H1 (cell line): ENCODE measurements around the gene SCN3B.

ENCODE experiments used
- ATF2 ChIP-seq: IDR thresholded peaks from 2 replicates; pipeline ENCODE4 v1.6.1; 2012; ENCODE audit warnings: low read length, inconsistent platforms
- CEBPB ChIP-seq: IDR thresholded peaks from 2 replicates; pipeline ENCODE4 v1.6.1; 2012; ENCODE audit warnings: low read depth, low read length
- CTCF ChIP-seq, 3 experiments: IDR thresholded peaks; 1 replicate in 2 of 3; 2 replicates in 1 of 3; pipeline versions ENCODE4 v1.5.1 to v1.6.1; 2011; ENCODE audit warnings: low read length in 3 of 3, mild to moderate bottlenecking in 3 of 3, inconsistent platforms in 2 of 3, low read depth in 1 of 3, moderate library complexity in 1 of 3; ENCODE audit not compliant: insufficient read depth in 1 of 3; ENCODE audit errors: control extremely low read depth in 1 of 3
- EGR1 ChIP-seq: IDR thresholded peaks from 2 replicates; pipeline ENCODE4 v1.6.1; 2011; ENCODE audit warnings: low read depth, low read length, borderline replicate concordance
- EP300 ChIP-seq, 2 experiments: IDR thresholded peaks; 1 replicate in 1 of 2; 2 replicates in 1 of 2; pipeline ENCODE4 v1.6.1; 2011 to 2012; ENCODE audit warnings: low read depth in 2 of 2, low read length in 2 of 2, mild to moderate bottlenecking in 2 of 2, borderline replicate concordance in 1 of 2, inconsistent platforms in 1 of 2, moderate library complexity in 1 of 2
- EZH2 ChIP-seq: fragments of 200-600 bp; sonication (generic); IDR thresholded peaks from 2 replicates; pipeline ENCODE4 v1.7.1; 2012; ENCODE audit warnings: low read depth, mild to moderate bottlenecking, moderate library complexity, low read length, inconsistent platforms; ENCODE audit not compliant: severe bottlenecking
- GABPA ChIP-seq: IDR thresholded peaks from 2 replicates; pipeline ENCODE4 v1.6.1; 2011; ENCODE audit warnings: mild to moderate bottlenecking, low read length, moderate library complexity, borderline replicate concordance; ENCODE audit not compliant: insufficient read depth
- POLR2AphosphoS5 ChIP-seq: IDR thresholded peaks from 2 replicates; pipeline ENCODE4 v1.6.1; 2011; ENCODE audit warnings: low read depth, low read length
- SRF ChIP-seq: IDR thresholded peaks from 2 replicates; pipeline ENCODE4 v1.6.1; 2011; ENCODE audit warnings: mild to moderate bottlenecking, low read depth, low read length, moderate library complexity
- TAF1 ChIP-seq: IDR thresholded peaks from 2 replicates; pipeline ENCODE4 v1.6.1; 2011; ENCODE audit warnings: mild to moderate bottlenecking, low read depth, low read length
- TCF12 ChIP-seq: IDR thresholded peaks from 2 replicates; pipeline ENCODE4 v1.6.1; 2011; ENCODE audit warnings: low read depth, mild to moderate bottlenecking, low read length
- YY1 ChIP-seq: IDR thresholded peaks from 2 replicates; pipeline ENCODE4 v1.6.1; 2011; ENCODE audit warnings: low read depth, mild to moderate bottlenecking, low read length

GRCh38 chr11:123670081-123670480 lies 15.7 kb upstream of the SCN3B start:
- TF ChIP-seq CTCF (IDR thresholded peaks at IDR 0.05; ENCODE audit: control extremely low read depth in 1 of 3, insufficient read depth in 1 of 3, low read depth in 1 of 3, low read length in 3 of 3), result no peak
- TF ChIP-seq CEBPB, result no peak
- TF ChIP-seq ATF2, result no peak
- TF ChIP-seq YY1, result no peak
- no peak for TF ChIP-seq SRF
- no peak for TF ChIP-seq EZH2
- TF ChIP-seq TCF12, result no peak
- TF ChIP-seq GABPA, result no peak
- TF ChIP-seq TAF1, result no peak
- TF ChIP-seq EGR1, result no peak
- TF ChIP-seq POLR2AphosphoS5, result no peak
- no peak for TF ChIP-seq EP300 (IDR thresholded peaks at IDR 0.05; ENCODE audit: borderline replicate concordance in 1 of 2, low read depth in 2 of 2, low read length in 2 of 2)
